HG03103 (cell line): ENCODE measurements around the gene CNOT8.
"Not testable (repeated sequence)": the region's sequence is repeated elsewhere in the genome, so short reads cannot be mapped to it uniquely, and the experiment has no call there.

Experiments
- ATAC-seq: cut with Tn5 transposase; IDR thresholded peaks from one replicate; pipeline ENCODE4 v1.9.1; 2021; ENCODE audit warnings: low read depth; ENCODE audit not compliant: unreplicated experiment

CNOT8 gene

DNA sequence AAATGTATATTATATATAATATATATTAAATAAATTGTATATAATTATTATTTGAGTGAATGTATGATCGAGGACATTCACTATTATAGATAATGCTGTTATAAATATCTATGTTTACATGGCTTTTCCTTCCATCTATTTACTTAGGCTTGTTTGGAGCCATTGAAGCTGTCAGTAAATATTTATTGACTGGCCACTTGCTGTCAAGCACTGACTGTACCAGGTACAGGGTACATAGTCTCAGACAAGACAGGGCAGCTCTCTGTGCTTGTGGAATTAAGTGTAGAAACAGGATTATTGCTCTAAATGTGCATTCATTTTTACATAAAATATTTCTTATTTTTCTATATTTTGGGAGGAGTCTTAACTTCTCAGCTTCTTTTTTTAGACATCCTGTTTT is 24.4 kb upstream of the CNOT8 start:
- no peak for ATAC-seq

GRCh38 chr5:154835701-154836052 is 22.8 kb upstream of the CNOT8 start:
- not testable (repeated sequence) for ATAC-seq

- no peak for ATAC-seq
Observed at GRCh38 chr5:154836225-154836624, 22.2 kb upstream of the CNOT8 start.

DNA sequence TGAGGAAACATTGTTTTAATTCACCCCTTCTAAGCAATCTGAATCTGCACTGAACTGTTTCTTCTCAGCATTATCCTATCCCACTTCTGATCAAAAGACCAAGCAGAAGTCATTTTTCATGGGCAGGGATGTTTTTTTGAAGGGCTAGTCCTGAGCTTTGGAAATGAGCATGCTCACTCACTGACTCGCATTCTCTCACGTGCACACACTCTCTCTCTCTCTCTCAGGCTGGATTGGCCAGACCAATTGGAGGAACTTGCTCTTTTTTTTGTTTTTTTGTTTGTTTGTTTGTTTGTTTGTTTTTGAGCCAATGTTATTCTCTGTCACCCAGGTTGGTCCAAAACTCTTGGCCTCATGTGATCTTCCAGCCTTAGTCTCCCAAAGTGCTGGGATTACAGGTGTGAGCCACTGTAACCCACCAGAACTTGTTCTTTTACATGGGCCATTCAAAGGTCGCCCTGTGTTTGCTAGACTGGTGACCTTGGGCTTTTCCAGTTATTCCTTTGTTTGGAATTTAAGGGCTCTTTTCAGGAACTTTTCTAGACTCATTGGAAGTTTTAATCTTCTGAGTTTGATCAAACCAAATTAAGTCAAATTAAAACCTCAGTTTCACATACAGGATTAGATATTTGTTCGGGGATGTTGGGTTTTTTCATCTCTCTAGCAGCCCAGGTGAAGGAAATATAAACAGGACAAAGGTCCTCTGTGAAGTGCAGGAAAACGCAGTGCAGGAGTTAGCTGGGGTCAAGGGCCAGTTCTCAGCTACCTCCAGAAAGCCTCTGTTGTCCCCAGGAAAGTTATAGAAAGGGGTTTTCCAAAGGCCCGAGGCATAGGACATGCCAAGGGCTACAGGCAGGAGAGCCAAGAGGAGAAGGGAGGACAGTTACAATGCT is 21.2 kb upstream of the CNOT8 start:
- ATAC-seq = no peak

DNA sequence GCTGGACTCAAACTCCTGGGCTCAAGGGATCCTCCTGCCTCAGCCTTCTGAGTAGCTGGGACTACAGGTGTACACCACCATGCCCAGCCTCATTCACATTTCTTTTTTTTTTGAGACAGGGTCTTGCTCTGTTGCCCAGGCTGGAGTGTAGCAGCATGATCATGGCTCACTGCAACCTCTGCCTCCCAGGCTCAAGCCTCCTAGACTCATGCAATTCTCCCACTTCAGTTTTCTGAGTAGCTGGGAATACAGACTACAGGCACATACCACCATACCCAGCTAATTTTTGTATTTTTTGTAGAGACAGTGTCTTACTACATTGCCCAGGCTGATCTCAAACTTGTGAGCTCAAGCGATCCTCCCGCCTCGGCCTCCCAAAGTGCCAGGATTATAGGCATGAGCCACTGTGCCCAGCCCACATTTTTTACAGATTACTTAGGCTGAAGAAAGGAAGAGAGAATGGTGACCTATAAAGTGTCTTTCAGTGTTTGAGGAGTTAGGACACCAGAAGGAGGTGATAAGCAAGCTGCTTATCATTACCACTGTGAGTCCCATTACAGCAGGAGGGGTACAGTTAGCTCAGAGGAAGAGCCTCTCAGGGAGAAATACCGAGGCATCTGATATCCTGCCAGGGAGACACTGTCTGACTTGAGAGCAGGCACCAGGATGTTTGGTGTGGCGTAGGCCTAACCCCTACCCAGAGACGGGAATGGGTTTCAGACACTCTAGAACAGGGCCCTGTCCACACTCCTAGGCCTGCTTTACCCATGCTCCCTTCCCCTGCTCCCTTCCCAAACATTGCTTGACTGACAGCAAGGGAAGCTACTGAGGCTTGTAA is 17.8 kb upstream of the CNOT8 start:
- no peak for ATAC-seq

- ATAC-seq = no peak
Observed at GRCh38 chr5:154841273-154841661, 17.2 kb upstream of the CNOT8 start.

DNA sequence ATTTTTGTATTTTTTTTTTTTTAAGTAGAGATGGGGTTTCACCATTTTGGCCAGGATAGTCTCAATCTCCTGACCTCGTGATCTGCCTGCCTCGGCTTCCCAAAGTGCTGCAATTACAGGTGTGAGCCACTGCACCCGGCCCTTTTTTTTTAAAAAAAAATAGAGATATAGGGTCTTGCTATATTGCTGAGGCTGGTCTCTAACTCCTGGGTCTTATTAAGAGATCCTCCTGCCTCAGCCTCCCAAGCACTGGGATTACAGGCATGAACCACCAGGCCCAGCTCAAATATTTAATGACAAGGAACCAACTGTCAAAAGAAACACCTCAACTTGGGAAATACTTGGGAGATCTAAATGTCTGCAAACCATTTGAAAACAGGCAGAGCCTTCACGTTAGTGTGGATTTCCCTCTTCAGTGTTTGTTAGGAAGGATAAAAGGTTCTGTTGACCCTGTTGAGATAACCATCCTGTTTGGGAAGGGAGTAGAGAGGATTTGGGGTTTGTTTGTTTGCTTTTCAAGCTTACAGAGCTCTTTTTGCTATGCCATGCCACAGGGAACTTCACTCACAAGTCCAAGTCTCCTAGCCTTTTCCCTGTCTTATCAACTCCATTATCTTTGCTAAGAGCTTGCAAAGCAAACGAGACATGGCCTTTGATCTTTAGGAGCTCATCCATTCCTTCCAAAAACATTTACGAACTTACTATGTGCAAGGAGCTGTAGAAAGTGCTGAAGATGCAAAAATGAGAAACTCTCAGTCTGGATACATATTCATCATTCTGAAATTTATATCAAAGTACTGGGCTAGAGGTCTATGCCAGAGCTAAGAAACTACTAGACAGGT is 15.5 kb upstream of the CNOT8 start:
- ATAC-seq = no peak

DNA sequence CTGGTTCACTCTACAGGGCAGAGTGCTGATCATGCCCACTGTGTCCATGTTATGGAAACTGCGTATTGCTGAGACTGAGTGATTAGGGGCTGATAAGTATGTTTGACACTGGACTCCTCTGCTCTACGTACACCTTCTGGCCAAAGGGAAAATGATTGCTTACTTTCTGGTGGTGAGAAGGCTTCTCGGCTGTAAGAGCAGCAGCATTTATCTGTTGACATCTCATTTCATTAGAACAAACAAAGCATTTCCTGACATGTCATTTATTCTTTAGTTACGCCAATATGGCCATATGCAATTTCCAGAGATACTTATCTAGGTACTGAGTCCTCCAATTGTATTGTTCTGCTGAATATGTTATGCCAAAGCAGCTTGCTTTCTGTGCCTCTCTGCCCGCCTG is 13.6 kb upstream of the CNOT8 start:
- ATAC-seq = no peak

DNA sequence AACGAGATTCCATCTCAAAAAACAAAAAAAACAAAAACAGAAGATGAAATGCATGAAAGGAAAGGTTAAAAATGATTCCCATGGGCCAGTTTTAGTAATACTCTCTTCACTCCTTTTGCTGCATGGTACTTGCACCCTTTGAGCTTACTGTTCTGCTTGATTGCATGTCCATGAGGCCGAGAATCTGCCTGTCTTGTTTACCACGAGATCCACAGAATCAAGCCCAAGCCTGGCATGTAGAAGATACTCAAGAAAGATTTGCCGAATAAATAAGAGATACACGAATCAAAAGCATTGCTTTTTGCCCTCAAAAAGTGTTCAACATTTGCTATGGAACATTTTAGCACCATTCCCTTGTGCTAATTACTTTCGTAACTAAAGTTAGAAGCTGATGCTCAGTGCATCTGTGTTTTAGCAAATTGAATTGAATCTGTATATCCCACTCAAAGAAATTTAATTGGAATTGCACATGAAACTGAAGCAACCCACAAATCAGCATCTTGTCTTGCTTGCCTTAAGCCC is 9.1 kb upstream of the CNOT8 start:
- ATAC-seq = no peak

GRCh38 chr5:154849791-154850201 is 8.6 kb upstream of the CNOT8 start:
- ATAC-seq = no peak

- ATAC-seq = no peak
Observed at GRCh38 chr5:154850255-154851062, 8.0 kb upstream of the CNOT8 start, which contains the start of gene FAXDC2. TSS of gene FAXDC2 (minus strand) at chr5:154850603. CDS start at chr5:154838178, 12,425 bp downstream.

GRCh38 chr5:154851351-154851750 is 7.1 kb upstream of the CNOT8 start:
- ATAC-seq = no peak

- peak; percentile 58 for ATAC-seq
Observed at GRCh38 chr5:154857530-154858296, 714 bp upstream of the CNOT8 start.

- ATAC-seq = no peak
Observed at GRCh38 chr5:154858972-154859871, 795 bp downstream of the CNOT8 start.

DNA sequence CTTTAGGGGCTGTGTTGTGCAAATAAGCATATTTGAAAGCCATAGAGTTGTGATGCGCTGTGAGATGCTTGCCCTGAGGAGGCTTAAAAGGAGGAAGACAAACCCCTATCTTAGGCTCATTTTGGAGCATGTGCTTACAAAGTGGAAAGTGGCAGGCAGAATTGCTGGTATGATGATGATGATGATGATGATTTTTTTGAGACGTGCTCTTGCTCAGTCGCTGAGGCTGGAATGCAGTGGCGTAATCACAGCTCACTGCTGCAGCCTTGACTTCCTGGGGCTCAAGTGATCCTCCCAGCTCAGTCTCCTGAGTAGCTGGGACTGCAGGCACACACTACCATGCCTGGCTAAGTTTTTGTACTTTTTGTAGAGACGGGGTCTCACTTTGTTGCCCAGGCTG is 1.7 kb downstream of the CNOT8 start:
- ATAC-seq = no peak

GRCh38 chr5:154860765-154861164 is 2.3 kb downstream of the CNOT8 start:
- no peak for ATAC-seq

- no peak for ATAC-seq
Observed at GRCh38 chr5:154861946-154862345, 3.5 kb downstream of the CNOT8 start.

DNA sequence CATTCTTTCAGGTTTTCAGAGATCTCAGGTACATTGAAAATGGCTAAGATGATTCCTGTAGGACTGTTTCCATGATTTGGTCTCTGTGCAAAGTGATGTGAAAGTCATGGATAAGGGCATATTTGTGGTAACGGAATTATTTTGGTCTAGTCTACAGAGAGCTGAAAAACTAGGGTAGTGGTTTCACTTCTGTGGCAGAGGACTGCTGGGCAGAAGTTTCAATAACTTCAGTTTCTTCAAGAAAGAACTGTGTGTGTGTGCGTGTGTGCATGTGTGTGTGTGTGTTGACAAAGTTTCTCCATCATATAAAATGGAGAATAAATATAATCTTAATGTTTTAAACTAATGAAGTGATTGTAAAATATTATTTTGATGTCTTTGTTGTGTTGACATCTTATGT is 4.3 kb downstream of the CNOT8 start:
- ATAC-seq = no peak
